Measurements from ENCODE around the gene PHLDA1.

Gene PHLDA1

GRCh38 chr12:76037130-76038103 is 5.8 kb upstream of the PHLDA1 start:
- DNase-seq: peak; percentile 81

- no peak for DNase-seq
Measured at GRCh38 chr12:76035045-76035444, 3.5 kb upstream of the PHLDA1 start.

- DNase-seq: no peak
Measured at GRCh38 chr12:76033081-76034011, 1.8 kb upstream of the PHLDA1 start.

- peak; percentile 27 for DNase-seq
Measured at GRCh38 chr12:76032043-76032981, 736 bp upstream of the PHLDA1 start.

GRCh38 chr12:76031081-76031413 is 529 bp downstream of the PHLDA1 start:
- DNase-seq: no peak

GRCh38 chr12:76030341-76031080 is 1.1 kb downstream of the PHLDA1 start:
- DNase-seq: peak; percentile 71

- DNase-seq: no peak
Measured at GRCh38 chr12:76029982-76030340, 1.6 kb downstream of the PHLDA1 start.

GRCh38 chr12:76028571-76029277 is 2.9 kb downstream of the PHLDA1 start:
- no peak for DNase-seq

GRCh38 chr12:76026643-76027063 is 4.9 kb downstream of the PHLDA1 start:
- DNase-seq: no peak

GRCh38 chr12:76025601-76026575 is 5.7 kb downstream of the PHLDA1 start:
- no peak for DNase-seq

GRCh38 chr12:76024942-76025600 is 6.5 kb downstream of the PHLDA1 start:
- DNase-seq: peak; percentile 36

GRCh38 chr12:76024102-76024781 is 7.3 kb downstream of the PHLDA1 start:
- no peak for DNase-seq

- no peak for DNase-seq
Measured at GRCh38 chr12:76023069-76023690, 8.4 kb downstream of the PHLDA1 start.

GRCh38 chr12:76022506-76022905 is 9.1 kb downstream of the PHLDA1 start:
- DNase-seq: no peak

- DNase-seq: peak; percentile 95
Measured at GRCh38 chr12:76020731-76021672, 10.6 kb downstream of the PHLDA1 start.

- peak; percentile 92 for DNase-seq
Measured at GRCh38 chr12:76020281-76020680, 11.3 kb downstream of the PHLDA1 start.

GRCh38 chr12:76018672-76019071 is 12.9 kb downstream of the PHLDA1 start:
- no peak for DNase-seq
